ENCODE measurements around the gene PRSS12. TPM values are rescaled to one million over a fixed set of nuclear protein-coding genes. Genes with fewer than 3 reads are reported as not detected.
A peak's percentile ranks its signal among the peaks of the same experiment; 100 is the strongest.
"Not testable (repeated sequence)": the region's sequence is repeated elsewhere in the genome, so short reads cannot be mapped to it uniquely, and the experiment has no call there.

PRSS12 gene, protein sequence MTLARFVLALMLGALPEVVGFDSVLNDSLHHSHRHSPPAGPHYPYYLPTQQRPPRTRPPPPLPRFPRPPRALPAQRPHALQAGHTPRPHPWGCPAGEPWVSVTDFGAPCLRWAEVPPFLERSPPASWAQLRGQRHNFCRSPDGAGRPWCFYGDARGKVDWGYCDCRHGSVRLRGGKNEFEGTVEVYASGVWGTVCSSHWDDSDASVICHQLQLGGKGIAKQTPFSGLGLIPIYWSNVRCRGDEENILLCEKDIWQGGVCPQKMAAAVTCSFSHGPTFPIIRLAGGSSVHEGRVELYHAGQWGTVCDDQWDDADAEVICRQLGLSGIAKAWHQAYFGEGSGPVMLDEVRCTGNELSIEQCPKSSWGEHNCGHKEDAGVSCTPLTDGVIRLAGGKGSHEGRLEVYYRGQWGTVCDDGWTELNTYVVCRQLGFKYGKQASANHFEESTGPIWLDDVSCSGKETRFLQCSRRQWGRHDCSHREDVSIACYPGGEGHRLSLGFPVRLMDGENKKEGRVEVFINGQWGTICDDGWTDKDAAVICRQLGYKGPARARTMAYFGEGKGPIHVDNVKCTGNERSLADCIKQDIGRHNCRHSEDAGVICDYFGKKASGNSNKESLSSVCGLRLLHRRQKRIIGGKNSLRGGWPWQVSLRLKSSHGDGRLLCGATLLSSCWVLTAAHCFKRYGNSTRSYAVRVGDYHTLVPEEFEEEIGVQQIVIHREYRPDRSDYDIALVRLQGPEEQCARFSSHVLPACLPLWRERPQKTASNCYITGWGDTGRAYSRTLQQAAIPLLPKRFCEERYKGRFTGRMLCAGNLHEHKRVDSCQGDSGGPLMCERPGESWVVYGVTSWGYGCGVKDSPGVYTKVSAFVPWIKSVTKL
- total RNA-seq, result not detected
- 0.02 TPM for polyA plus RNA-seq
- long read RNA-seq, donor 1, result 0 reads
- long read RNA-seq, donor 2, result 0 reads
- long read RNA-seq, donor 3, result 0 reads
- long read RNA-seq, donor 4, result 0 reads

DNA sequence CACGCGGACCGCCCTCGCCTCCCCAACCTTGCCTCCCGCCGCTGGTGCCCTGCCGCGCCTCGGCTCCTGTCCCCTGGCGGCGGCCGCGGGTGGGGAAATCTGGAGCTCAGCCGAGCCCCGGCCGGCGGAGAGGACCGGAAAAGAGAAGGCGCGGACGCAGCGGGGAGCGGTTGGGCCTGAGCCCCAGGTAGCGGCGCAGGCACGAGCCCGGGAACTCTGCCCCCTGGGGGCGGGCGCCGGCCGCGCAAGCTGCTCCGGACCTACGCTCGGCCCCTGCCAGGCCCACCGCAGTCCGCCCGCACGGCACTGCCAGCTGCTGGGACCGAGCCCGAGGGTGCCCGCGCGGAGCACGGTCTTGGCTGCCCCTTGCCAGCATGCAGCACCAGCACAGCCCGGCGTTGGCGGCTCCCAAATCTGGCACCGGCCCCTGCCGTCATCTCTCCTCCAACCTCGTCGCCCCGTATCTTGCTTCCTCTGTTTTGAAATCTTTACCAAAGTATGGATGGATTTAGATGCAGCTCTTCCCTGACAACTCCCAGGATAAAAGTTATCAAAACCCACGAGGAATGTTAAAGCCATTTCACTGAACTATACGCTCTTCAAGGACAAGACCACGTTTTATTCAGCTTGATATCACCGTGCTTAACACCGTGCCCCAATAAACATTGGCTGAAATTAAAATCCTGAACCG, at the start of gene PRSS12:
TSS of gene PRSS12 (minus strand) at position 161 of the 691 bp plus-strand sequence. CDS start 283 bp downstream, outside the sequence.
- no peaks in the 10 kb centered on the region for H3K27me3 ChIP-seq (ENCODE audit: control insufficient read depth, insufficient read depth)
- H3K4me1 ChIP-seq (ENCODE audit: control insufficient read depth, insufficient read depth, low read length), result no peaks in the 10 kb centered on the region
- H3K9me3 ChIP-seq (ENCODE audit: control insufficient read depth, low read length), result no peaks in the 10 kb centered on the region
- 1% methylated on average over 59 of the region's 59 CpGs for WGBS
- intact Hi-C loops (cut with DNase I), result no loop called here
- peak within 1 kb of the TSS; percentile 17 for H3K4me3 ChIP-seq (ENCODE audit: low read length)
- DNase-seq (peak; percentile 50 to 76 (median 68)), ATAC-seq (peak; percentile 87 to 93)
- no peak within 1 kb of the TSS for H3K27ac ChIP-seq (ENCODE audit: low read length)

DNA sequence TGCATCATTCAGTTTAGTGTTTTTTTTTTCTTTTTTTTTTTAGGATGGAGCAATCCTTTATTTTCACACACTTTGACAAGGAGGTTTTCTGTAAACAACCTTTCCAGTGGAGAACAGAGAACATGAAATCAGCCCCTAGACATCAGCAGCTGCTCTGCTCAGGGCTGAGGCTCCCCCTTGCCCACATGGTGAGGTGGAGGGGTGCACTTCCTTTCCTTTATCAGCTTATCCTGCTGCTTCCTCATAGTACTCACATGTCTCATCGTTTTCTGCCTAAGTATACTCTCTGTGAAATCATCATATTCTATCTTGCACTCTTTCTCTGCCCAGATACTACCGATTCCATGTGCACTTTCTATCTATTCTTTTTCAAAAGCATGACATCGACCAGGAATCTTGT, 47.6 kb upstream of the PRSS12 start:
- ATAC-seq, result no peak
- intact Hi-C loops (cut with DNase I), result no loop called here
- Histone ChIP-seq H3K9me3 (ENCODE audit: control insufficient read depth, low read length) (no peaks in the 10 kb centered on the region), H3K4me3 (ENCODE audit: low read length) (no peak overlapping the region), H3K27me3 (ENCODE audit: control insufficient read depth, insufficient read depth) (no peaks in the 10 kb centered on the region), H3K27ac (ENCODE audit: low read length) (no peak overlapping the region), H3K4me1 (ENCODE audit: control insufficient read depth, insufficient read depth, low read length) (no peaks in the 10 kb centered on the region)
- no peak for DNase-seq
- 33% methylated on average over 3 of the region's 3 CpGs for WGBS

DNA sequence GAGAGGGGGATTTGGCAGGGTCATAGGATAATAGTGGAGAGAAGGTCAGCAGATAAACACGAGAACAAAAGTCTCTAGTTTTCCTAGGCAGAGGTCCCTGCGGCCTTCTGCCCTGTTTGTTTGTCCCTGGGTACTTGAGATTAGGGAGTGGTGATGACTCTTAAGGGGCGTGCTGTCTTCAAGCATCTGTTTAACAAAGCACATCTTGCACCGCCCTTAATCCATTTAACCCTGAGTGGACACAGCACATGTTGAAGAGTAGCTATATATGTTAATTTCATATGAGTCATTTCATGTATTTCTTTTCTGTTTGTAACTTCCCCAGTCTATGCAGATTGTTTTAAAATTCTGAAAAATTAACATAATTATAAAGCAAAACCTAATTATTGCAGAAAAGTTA, 47.1 kb upstream of the PRSS12 start:
- 36% methylated on average over 4 of the region's 4 CpGs for WGBS
- H3K9me3 ChIP-seq (ENCODE audit: control insufficient read depth, low read length); ATAC-seq; H3K4me1 ChIP-seq (ENCODE audit: control insufficient read depth, insufficient read depth, low read length); H3K4me3 ChIP-seq (ENCODE audit: low read length); H3K27ac ChIP-seq (ENCODE audit: low read length); DNase-seq; H3K27me3 ChIP-seq (ENCODE audit: control insufficient read depth, insufficient read depth); intact Hi-C loops (cut with DNase I): not testable (repeated sequence)

DNA sequence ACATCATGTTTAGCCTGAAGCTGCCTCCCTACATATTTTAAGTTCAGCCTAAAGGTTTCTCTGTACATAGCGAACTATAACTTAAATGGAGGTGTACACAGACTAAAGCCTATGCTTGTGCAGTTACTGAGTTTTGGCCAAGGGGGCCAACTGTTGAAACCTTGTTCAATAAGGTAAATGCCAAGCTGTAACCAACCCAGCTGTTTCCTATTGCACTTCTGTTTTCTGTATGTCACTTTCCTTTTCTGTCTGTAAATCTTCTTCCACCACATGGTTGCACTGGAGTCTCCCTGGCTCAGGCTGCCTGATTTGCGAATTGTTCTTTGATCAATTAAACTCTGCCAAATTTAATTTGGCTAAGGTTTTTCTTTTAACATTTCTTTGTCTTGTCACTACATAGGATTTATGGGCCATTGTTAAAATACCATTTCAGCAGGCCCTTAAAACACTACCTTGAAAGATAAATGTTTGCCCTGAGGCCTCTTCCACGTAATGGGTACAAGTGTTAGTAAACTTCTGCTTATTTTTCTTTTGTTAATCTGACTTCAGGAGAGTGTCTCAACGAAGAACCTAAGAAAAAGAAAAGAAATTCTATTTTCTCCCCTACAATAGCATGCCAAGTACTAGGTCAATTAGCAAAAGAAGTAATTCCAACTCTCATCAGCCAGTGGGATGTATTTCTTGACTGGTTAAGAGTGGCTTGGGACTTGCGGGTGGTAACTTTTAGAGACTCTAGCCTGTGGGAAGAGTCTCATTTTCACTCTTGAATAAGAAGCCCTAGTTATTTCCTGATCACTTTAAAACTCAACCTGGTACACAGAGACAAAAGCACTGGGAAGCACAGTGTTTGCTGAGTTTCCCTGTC, 45.7 kb upstream of the PRSS12 start:
- Histone ChIP-seq H3K27me3 (ENCODE audit: control insufficient read depth, insufficient read depth) (no peaks in the 10 kb centered on the region), H3K4me1 (ENCODE audit: control insufficient read depth, insufficient read depth, low read length) (no peaks in the 10 kb centered on the region), H3K4me3 (ENCODE audit: low read length) (no peak overlapping the region), H3K9me3 (ENCODE audit: control insufficient read depth, low read length) (no peaks in the 10 kb centered on the region), H3K27ac (ENCODE audit: low read length) (no peak overlapping the region)
- intact Hi-C loops (cut with DNase I), result no loop called here
- no peak for ATAC-seq
- 76% methylated on average over 5 of the region's 5 CpGs for WGBS
- DNase-seq, result no peak

DNA sequence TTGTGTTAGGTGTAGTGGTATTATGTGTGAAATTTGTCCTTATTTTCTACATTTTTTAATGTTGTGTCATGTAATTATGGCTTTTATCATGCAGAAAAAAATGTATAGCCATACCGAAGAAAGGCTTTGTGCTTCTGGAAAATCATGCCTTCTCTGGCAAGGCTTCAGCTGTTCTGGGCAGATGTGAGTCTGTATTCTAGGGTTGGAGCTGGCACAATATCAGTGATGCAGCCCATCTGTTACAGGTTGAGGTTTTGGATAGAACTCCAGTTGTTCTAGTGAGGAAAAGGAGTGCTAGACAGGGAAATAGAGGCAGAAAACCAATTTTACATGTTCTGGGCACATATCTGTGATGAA, 44.8 kb upstream of the PRSS12 start:
- Histone ChIP-seq H3K4me1 (ENCODE audit: control insufficient read depth, insufficient read depth, low read length) (no peaks in the 10 kb centered on the region), H3K27me3 (ENCODE audit: control insufficient read depth, insufficient read depth) (no peaks in the 10 kb centered on the region), H3K4me3 (ENCODE audit: low read length) (no peak overlapping the region), H3K27ac (ENCODE audit: low read length) (no peak overlapping the region), H3K9me3 (ENCODE audit: control insufficient read depth, low read length) (no peaks in the 10 kb centered on the region)
- ATAC-seq, result no peak
- 69% methylated on average over 1 of the region's 1 CpG for WGBS
- intact Hi-C loops (cut with DNase I), result no loop called here
- no peak for DNase-seq

DNA sequence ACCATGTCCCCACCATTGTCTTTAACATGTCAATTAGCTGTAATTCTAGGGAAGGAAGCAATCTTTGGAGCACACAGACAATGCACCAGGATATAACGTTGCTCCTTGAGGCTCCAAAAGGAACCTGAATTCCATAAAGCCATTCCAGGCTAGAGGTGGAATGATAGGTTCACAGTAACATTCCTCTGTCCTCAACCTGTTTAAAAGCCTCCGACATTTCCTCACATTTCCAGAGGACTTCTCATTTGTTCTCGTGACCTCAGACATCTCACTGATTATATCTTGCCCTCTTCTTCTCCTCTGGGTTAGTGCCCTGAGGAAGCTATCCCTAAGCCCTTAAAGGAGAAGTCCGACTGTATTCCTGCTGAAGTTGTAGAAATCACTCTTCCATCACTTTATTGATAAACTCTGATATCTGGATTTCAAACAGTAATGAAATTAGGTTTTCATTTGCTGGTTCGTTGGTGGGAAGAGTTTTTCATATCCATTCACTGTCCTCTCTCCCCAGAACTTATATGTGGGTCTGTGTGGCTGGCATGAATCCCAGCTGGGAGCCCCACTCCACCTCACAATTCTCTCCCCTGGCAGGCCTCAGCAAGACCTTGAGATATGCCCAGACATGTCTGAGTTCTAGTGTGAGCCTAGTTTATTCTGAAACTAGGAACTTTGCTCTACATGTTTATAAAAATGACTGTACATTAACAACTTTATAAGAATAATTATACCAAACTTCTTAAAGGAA, 44.2 kb upstream of the PRSS12 start:
- no peaks in the 10 kb centered on the region for H3K9me3 ChIP-seq (ENCODE audit: control insufficient read depth, low read length)
- WGBS, result 62% methylated on average over 5 of the region's 5 CpGs
- intact Hi-C loops (cut with DNase I), result no loop called here
- DNase-seq (no peak), ATAC-seq (no peak)
- H3K27ac ChIP-seq (ENCODE audit: low read length), result no peak overlapping the region
- no peak overlapping the region for H3K4me3 ChIP-seq (ENCODE audit: low read length)
- H3K4me1 ChIP-seq (ENCODE audit: control insufficient read depth, insufficient read depth, low read length), result no peaks in the 10 kb centered on the region
- H3K27me3 ChIP-seq (ENCODE audit: control insufficient read depth, insufficient read depth), result no peaks in the 10 kb centered on the region

DNA sequence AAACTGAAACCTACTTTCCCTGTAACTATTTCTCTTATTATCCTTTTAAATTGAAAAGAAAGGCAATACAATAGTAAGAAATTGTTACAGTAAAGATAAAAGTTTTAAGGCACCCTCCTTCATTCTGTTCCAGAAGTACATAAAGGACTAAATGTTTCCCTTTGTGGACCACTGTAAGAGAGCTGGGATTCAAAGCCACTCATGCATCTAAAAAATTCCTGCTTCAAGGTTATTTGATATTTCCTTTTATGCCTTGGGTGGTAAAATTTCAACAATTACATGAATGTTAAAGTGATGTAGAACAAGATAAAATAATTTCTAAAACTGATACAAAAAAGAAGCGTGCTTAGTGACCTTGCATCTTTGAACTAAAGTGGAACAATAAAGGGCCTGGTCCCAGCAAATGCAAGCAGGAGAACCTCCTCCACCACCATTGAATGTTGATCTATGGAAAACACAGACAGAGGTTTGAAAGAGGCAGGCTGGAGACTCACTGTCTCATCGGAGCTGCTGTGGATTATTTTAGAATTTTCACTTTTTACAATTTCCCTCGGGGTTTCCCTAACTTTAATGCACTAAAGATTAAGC, 42.3 kb upstream of the PRSS12 start:
- 68% methylated on average over 3 of the region's 3 CpGs for WGBS
- H3K4me3 ChIP-seq (ENCODE audit: low read length), result no peak overlapping the region

DNA sequence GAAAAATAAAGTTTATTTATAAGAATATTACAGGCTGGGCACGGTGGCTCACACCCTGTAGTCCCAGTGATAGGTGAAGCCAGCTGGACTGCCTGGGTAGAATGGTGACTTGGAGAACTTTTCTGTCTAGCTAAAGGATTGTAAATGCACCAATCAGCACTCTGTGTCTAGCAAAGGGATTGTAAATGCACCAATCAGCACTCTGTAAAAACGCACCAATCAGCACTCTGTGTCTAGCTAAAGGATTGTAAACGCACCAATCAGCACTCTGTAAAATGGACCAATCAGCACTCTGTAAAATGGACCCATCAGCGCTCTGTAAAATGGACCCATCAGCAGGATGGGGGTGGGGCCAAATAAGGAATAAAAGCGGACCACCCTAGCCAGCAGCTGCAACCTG, 39.7 kb upstream of the PRSS12 start:
- intact Hi-C loops (cut with DNase I); H3K9me3 ChIP-seq (ENCODE audit: control insufficient read depth, low read length); H3K27ac ChIP-seq (ENCODE audit: low read length); DNase-seq; H3K4me3 ChIP-seq (ENCODE audit: low read length); ATAC-seq; H3K4me1 ChIP-seq (ENCODE audit: control insufficient read depth, insufficient read depth, low read length); H3K27me3 ChIP-seq (ENCODE audit: control insufficient read depth, insufficient read depth): not testable (repeated sequence)
- WGBS, result 91% methylated on average over 5 of the region's 5 CpGs

More for the DNA sequence above, 42.3 kb upstream of the PRSS12 start:
- no peak for DNase-seq
- Histone ChIP-seq H3K9me3 (ENCODE audit: control insufficient read depth, low read length) (no peaks in the 10 kb centered on the region), H3K4me1 (ENCODE audit: control insufficient read depth, insufficient read depth, low read length) (no peaks in the 10 kb centered on the region), H3K27me3 (ENCODE audit: control insufficient read depth, insufficient read depth) (no peaks in the 10 kb centered on the region), H3K27ac (ENCODE audit: low read length) (no peak overlapping the region)
- intact Hi-C loops (cut with DNase I), result no loop called here
- ATAC-seq, result no peak

DNA sequence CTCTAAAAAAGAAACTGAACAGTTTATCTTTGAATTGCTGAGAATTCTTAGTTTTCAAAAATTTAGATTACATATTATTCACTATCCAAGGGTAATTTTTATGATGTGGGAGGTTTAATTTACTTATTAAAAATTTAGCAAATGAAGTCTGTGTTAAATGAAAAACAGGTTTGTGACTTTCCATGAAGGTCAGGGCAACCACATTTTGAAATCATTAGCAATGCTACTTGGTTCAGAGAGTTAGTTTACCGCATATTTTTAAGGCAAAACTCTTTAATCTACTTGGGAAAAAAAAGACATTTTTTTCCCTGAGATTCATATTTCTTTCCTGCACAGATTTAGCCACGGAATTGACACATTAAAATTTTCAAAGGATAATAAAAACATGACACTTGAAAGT, 37.3 kb upstream of the PRSS12 start:
- Histone ChIP-seq H3K4me3 (ENCODE audit: low read length) (no peak overlapping the region), H3K4me1 (ENCODE audit: control insufficient read depth, insufficient read depth, low read length) (no peaks in the 10 kb centered on the region), H3K27me3 (ENCODE audit: control insufficient read depth, insufficient read depth) (no peaks in the 10 kb centered on the region), H3K9me3 (ENCODE audit: control insufficient read depth, low read length) (no peaks in the 10 kb centered on the region), H3K27ac (ENCODE audit: low read length) (no peak overlapping the region)
- ATAC-seq (no peak), DNase-seq (no peak)
- intact Hi-C loops (cut with DNase I), result no loop called here
- WGBS, result 76% methylated on average over 2 of the region's 2 CpGs

Data from right cardiac atrium (tissue), 5 donors.